Measurements from ENCODE around the gene SMIM12.

SMIM12 gene

DNA sequence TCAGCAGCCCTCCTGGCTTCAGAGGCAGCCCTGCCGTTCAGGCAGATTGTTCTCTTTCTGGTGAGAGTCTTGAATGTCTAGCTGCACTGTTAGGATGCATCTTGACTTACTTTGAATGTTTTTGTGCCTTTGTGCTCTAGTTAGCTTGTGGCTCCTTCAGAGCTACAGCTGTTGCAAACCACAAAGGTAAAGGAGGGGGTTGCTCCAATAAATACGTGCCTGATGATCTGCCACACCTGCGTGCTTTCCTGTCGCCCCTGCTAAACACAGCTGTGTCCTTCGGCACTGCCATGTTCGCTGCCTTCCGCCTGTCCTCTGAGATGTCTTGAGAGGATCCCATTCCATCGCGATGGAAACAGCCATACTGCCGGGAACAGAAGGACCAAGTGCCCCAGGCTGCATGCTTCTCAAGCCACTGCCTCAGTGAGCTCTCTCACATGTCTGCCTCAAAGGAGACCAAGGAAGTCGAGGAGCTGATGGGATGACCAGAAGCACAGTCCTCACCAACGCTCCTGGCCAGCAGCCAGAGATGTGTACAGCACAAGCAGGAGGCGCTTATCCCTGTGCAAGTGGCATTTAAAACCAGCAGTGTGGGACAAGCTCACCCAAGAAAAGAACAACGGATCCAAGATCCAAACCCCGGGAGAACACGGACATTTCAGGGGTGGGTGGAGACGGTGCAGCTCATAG is 12.0 kb upstream of the SMIM12 start:
- DNase-seq = no peak

DNA sequence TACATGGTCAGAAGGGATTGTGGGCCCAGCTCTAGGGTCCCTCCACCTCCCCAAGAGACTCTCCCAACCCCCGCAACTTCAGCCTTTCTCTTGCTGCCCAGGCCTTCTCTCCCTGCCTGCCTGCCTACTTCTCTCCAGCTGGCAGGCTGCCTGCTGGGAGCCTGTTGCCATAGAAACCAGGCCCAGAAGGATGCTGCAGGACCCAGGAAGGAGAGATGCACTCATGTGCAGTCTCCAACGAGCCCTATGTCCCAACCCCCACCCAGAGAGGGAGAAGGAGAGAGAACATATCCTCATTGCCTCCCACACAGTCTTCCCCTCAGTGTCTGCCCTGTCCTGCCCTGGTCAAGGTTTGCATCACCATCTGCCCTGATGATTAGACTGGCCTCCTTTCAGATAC is 10.8 kb upstream of the SMIM12 start:
- no peak for DNase-seq

DNA sequence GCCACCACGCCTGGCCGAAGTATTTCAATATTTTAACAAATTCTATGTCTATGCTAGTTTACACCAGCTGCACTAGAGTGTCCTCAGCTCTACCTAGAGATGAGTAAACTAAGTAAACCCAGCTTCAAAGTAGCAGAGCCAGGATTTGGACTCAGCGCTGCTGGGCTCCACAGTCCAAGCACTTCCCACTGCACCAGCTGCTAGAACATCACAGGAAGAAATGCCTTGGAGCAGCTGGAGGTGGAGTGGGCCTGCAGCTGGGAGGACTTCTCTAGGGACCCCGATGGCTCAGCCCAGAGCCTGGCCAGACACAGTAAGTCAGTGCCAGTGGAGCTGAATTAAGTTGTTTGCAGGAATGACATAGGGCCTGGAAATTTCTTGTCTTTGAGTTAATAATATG is 10.2 kb upstream of the SMIM12 start:
- DNase-seq = no peak

DNA sequence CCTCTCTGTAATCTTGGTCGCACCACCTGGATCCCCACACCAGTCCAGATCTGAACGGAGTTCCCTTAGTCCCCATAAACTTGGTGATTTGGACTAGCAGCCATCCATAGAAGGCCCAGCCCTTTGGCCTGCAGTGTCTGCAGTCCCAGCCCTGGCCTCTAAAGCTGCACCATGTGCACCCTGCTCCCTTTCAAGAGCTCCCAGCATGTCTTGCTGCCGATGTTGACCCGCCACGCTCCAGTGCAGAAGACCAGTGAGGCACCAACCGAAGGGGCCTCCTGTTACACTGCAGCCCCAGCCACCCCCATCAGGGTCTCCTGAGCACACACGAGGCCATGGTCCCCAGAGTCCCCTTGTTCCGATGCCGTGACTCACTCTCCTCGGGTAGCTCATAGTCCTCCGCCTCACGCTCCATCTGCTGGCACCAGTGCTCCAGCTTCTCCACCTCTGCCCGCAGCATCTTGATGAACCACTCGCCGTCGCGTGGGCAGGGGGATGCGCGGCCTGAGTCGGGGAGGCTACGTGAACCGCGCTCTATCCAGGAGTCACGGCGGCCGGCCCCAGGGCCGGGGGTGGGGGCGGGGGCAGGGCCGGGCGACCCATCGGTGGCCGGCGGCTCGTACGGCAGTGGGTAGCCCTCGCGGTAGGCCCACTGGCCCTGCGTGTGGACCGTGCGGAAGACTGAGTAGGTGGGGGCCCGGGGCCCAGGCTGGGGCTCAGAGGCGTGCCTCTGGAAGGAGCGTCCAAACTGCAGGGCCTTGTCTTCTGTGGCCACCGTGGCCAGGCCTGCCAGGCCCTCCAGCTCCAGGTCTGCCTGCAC is 8.9 kb upstream of the SMIM12 start:
- no peak for DNase-seq

DNA sequence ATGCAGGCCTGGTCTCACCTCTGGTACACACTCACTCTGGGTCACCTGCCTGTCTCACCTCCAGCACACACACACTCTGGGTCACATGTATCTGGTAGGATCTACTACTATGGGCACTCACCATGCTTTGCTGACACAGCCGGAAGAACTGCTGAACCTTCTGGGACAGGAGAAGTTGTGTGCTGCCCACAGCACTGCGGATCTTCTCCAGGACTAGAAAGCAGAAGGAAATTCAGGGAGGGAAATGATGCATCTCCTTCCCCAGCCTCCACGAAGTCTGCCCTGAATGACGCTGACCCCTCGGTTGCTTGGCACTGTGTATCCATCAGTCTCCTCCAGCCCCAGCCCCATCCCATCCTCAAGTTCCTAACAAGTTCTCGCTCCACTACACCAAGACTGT is 7.9 kb upstream of the SMIM12 start:
- peak; percentile 28 for DNase-seq

- no peak for DNase-seq
Observed at GRCh38 chr1:34866762-34867109, 7.2 kb upstream of the SMIM12 start.

- peak; percentile 90 for DNase-seq
Observed at GRCh38 chr1:34865981-34866761, 6.6 kb upstream of the SMIM12 start.

DNA sequence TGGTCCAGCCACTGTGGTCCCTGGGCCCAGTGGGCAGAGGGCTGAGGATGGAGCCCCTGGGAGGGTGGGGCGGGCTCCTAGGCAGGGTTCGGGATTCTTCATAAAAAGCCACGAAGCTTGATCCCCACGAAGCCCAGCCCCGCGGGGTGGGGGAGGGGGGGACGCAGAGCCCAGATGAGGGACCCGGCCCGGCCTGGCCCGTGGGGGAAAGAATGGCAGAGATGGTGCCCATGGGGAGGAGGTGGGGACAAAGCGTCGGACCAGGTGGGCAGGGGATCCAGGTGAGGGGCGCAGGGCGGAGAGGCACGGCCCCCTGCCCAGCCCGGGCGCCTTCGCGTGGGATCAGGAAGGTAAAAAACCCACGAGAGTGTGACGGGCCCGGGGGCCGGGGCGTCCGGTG is 6.0 kb upstream of the SMIM12 start:
- DNase-seq = no peak

GRCh38 chr1:34864759-34865158 is 5.2 kb upstream of the SMIM12 start:
- no peak for DNase-seq

- no peak for DNase-seq
Observed at GRCh38 chr1:34863501-34863900, 4.0 kb upstream of the SMIM12 start.

GRCh38 chr1:34858901-34859445 is 576 bp downstream of the SMIM12 start:
- DNase-seq = no peak

GRCh38 chr1:34856697-34857096 is 2.9 kb downstream of the SMIM12 start:
- no peak for DNase-seq

GRCh38 chr1:34852677-34853217 is 6.8 kb downstream of the SMIM12 start:
- peak; percentile 99 for DNase-seq

GRCh38 chr1:34851431-34852105 is 8.0 kb downstream of the SMIM12 start:
- DNase-seq = no peak

DNA sequence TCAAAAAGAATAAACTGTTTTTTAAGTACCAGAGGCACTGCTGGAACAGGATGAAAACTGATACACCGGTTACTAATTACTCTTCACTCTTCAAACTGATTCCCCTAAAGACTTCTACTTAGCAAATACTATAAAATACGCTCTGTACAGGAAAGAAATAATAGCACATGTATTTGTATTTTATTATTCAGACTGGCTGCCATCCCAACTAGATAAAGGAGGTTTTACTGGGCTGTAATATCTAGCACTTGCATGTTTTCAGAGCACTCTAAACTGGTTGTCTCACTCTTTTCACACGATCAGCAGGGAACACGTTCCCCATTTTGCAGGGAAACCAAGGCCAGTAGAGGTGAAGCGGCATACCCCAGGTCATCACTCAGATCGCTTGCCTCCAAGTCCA is 9.2 kb downstream of the SMIM12 start:
- DNase-seq = no peak

GRCh38 chr1:34847094-34847493 is 12.5 kb downstream of the SMIM12 start:
- no peak for DNase-seq

DNA sequence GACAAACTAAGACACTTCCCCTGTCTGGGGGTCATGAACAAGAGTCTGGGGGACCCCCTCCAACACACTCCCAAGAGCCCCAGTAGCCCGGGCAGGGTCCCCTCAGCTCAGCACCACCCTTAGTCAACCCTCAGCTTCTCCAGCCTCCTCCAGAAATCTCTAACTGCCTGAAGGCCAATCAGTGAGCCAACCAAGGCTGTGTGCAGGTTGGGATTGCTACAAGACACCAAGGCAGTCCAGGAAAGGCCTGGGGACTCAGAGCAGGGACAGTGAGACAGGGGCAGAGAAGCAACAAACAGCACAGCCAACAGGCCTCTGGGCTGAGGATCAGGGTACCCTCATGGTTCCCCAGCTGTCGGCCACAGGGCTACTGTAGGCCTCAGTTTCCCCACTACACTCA is 13.3 kb downstream of the SMIM12 start:
- DNase-seq = no peak

- DNase-seq = peak; percentile 79
Observed at GRCh38 chr1:34845131-34845901, 14.2 kb downstream of the SMIM12 start.

GRCh38 chr1:34844252-34844634 is 15.3 kb downstream of the SMIM12 start:
- DNase-seq = peak; percentile 92

DNA sequence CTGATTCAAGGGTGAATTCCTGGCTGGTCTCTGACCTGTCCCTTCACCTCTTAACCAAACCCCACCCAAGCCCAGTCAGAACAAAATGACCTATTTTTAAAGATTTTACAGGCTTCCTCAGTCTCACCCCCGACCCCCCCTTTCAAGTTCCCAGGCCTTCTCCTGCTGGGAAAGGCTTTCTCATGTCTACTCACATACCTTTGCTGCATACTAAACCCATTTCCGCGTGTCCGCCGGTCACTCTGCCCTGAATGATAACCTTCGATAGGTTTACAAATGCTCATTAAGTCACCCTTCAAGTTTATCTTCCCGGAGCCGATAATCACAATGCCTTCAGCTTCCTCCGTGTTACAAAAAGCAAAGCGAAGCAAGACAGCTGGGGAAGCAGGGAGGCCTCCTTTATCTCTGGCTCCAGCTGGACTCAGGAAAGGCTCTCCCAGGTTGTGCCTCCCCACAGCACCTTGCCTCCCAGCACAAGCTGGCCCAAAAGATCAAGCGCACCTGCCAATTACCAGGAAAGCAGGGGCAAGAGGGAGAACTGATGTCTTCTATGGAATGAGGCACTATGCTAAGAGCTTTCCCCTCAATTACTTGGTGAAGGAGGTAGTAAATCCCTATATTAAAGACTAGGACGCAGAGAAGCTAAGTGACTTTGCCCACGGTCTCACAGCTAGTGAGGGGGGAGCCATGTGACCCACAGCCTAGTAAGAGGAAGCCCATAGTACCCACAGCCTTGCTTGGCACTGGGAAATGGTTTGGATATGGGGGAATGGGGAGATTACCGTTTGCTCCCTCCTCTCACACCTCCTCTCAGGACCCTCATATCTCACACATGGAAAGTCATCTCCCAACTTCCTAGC is 15.9 kb downstream of the SMIM12 start:
- DNase-seq = peak; percentile 60

DNA sequence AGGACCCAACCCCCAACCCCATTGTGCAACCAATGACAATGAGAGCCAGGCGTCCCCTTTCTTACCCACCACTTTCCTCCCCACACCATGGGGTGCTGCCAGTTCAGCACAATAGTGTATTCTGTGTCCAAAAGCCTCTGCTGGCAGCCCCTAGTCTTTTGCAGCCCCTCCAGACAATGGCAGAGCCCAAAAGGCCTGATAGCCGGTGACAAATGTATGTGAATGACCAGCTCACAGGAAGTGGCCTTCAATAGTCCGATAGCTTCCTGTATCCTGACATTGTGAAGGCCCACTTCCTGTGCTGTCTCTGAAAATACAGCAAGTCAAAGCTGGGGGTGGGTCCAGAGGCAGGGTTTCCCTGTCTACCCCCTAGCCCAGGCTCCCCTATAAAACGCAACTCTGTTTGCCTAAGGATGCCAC is 16.6 kb downstream of the SMIM12 start:
- DNase-seq = no peak
